Trophoblast cell (in vitro differentiated cells and primary cell): Measurements from ENCODE around the gene TMEM214.

ENCODE experiments used
- DNase-seq, 2 donors: peaks; one replicate each; pipeline ENCODE4 v3.0.0-alpha.2; 2016
- H2AFZ ChIP-seq: 2 replicates; pipeline ENCODE4 v1.6.1; 2013; ENCODE audit warnings: low read length, moderate library complexity, mild to moderate bottlenecking; ENCODE audit not compliant: insufficient read depth, poor library complexity
- H2AK5ac ChIP-seq: 2 replicates; pipeline ENCODE4 v1.6.1; 2013; ENCODE audit warnings: mild to moderate bottlenecking, low read length
- H2BK120ac ChIP-seq: 2 replicates; pipeline ENCODE4 v1.6.1; 2013; ENCODE audit warnings: low read length, mild to moderate bottlenecking, moderate library complexity; ENCODE audit not compliant: insufficient read depth, poor library complexity
- H2BK12ac ChIP-seq: 2 replicates; pipeline ENCODE4 v1.6.1; 2013; ENCODE audit warnings: mild to moderate bottlenecking, low read length, moderate library complexity
- H2BK5ac ChIP-seq: 2 replicates; pipeline ENCODE4 v1.6.1; 2013; ENCODE audit warnings: low read length, low read depth, moderate library complexity, mild to moderate bottlenecking; ENCODE audit not compliant: poor library complexity
- H3K14ac ChIP-seq: 2 replicates; pipeline ENCODE4 v1.6.1; 2013; ENCODE audit warnings: mild to moderate bottlenecking, low read length
- H3K18ac ChIP-seq: 2 replicates; pipeline ENCODE4 v1.6.1; 2013; ENCODE audit warnings: mild to moderate bottlenecking, low read length
- H3K23ac ChIP-seq: 2 replicates; pipeline ENCODE4 v1.6.1; 2013; ENCODE audit warnings: low read length
- H3K27ac ChIP-seq: 2 replicates; pipeline ENCODE4 v1.5.1; 2013; ENCODE audit warnings: low read depth, mild to moderate bottlenecking, inconsistent platforms, low read length, moderate library complexity
- H3K27me3 ChIP-seq: 2 replicates; pipeline ENCODE4 v1.6.1; 2013; ENCODE audit warnings: inconsistent platforms, mild to moderate bottlenecking, low read length, moderate library complexity; ENCODE audit not compliant: insufficient read depth
- H3K36me3 ChIP-seq, 2 experiments: 1 replicate in 1 of 2; 2 replicates in 1 of 2; pipeline ENCODE4 v1.6.1; 2013; ENCODE audit warnings: low read length in 2 of 2, mild to moderate bottlenecking in 2 of 2, moderate library complexity in 1 of 2; ENCODE audit not compliant: insufficient read depth in 2 of 2, control insufficient read depth in 1 of 2
- H3K4ac ChIP-seq: 2 replicates; pipeline ENCODE4 v1.6.1; 2013; ENCODE audit warnings: low read depth, mild to moderate bottlenecking, low read length, moderate library complexity
- H3K4me1 ChIP-seq, 2 experiments: 1 replicate in 1 of 2; 2 replicates in 1 of 2; pipeline ENCODE4 v1.6.1; 2013; ENCODE audit warnings: low read length in 2 of 2, mild to moderate bottlenecking in 2 of 2, moderate library complexity in 1 of 2; ENCODE audit not compliant: insufficient read depth in 2 of 2, control insufficient read depth in 1 of 2
- H3K4me2 ChIP-seq: 2 replicates; pipeline ENCODE4 v1.6.1; 2013; ENCODE audit warnings: inconsistent platforms, mild to moderate bottlenecking, low read length, moderate library complexity
- H3K4me3 ChIP-seq: 2 replicates; pipeline ENCODE4 v1.5.1; 2013; ENCODE audit warnings: mild to moderate bottlenecking, low read depth, low read length, inconsistent platforms
- H3K79me1 ChIP-seq: one replicate; pipeline ENCODE4 v1.6.1; 2013; ENCODE audit warnings: low read length
- H3K79me2 ChIP-seq: 2 replicates; pipeline ENCODE4 v1.6.1; 2013; ENCODE audit warnings: low read length, mild to moderate bottlenecking; ENCODE audit not compliant: control insufficient read depth, insufficient read depth, poor library complexity
- H3K9ac ChIP-seq: 2 replicates; pipeline ENCODE4 v1.6.1; 2013; ENCODE audit warnings: mild to moderate bottlenecking, low read length
- H3K9me3 ChIP-seq: 2 replicates; pipeline ENCODE4 v1.6.1; 2013; ENCODE audit warnings: low read depth, mild to moderate bottlenecking, control low read depth, inconsistent platforms, low read length; ENCODE audit not compliant: insufficient read depth
- H4K12ac ChIP-seq: 2 replicates; pipeline ENCODE4 v1.6.1; 2013; ENCODE audit warnings: low read depth, mild to moderate bottlenecking, low read length, moderate library complexity
- H4K8ac ChIP-seq: 2 replicates; pipeline ENCODE4 v1.6.1; 2013; ENCODE audit warnings: low read depth, mild to moderate bottlenecking, low read length, moderate library complexity
- H4K91ac ChIP-seq: one replicate; pipeline ENCODE4 v1.6.1; 2013; ENCODE audit warnings: low read depth, mild to moderate bottlenecking, low read length, moderate library complexity
- WGBS: extraction: QIAGEN DNeasy Blood & Tissue Kit; methylation state at CpG from one replicate; pipeline ENCODE4 v1.1.7; 2013; ENCODE audit warnings: missing lambda C conversion rate; ENCODE audit not compliant: insufficient read length, insufficient coverage; ENCODE audit errors: extremely low coverage; 5-methylcytosine and 5-hydroxymethylcytosine counted together

Gene TMEM214

GRCh38 chr2:27054721-27055120 is 22.0 kb downstream of the TMEM214 start:
- no peak overlapping the region for H2BK120ac ChIP-seq
- H3K9ac ChIP-seq = no peak overlapping the region
- H3K79me2 ChIP-seq = peaks cover 3% of the 10 kb centered on the region
- peaks cover 28 to 44% of the 10 kb centered on the region in 2 experiments for H3K36me3 ChIP-seq
- no peak overlapping the region for H4K91ac ChIP-seq
- H2BK12ac ChIP-seq = no peak overlapping the region
- no peak overlapping the region for H4K12ac ChIP-seq
- H3K18ac ChIP-seq = no peak overlapping the region
- peaks cover 16% of the 10 kb centered on the region for H3K79me1 ChIP-seq
- H3K9me3 ChIP-seq = no peaks in the 10 kb centered on the region
- no peak overlapping the region for H3K4ac ChIP-seq
- H4K8ac ChIP-seq = no peak overlapping the region
- no peak overlapping the region for H3K4me2 ChIP-seq
- no peak overlapping the region for H3K27ac ChIP-seq
- H2BK5ac ChIP-seq = no peak overlapping the region
- no CpG with 5 or more reads among the region's 11 CpGs for WGBS
- no peaks in the 10 kb centered on the region for H3K27me3 ChIP-seq
- H2AFZ ChIP-seq = no peak overlapping the region
- H3K14ac ChIP-seq = no peak overlapping the region
- no peak overlapping the region for H3K23ac ChIP-seq
- DNase-seq = peak in 1 of 2 donors; percentile 48
- no peak overlapping the region for H3K4me3 ChIP-seq
- peaks cover 5 to 12% of the 10 kb centered on the region in 2 experiments for H3K4me1 ChIP-seq
- no peak overlapping the region for H2AK5ac ChIP-seq

- peaks cover 29 to 50% of the 10 kb centered on the region in 2 experiments for H3K36me3 ChIP-seq
- no peak overlapping the region for H3K18ac ChIP-seq
- H2BK12ac ChIP-seq = no peak overlapping the region
- no peak for DNase-seq
- no peak overlapping the region for H4K91ac ChIP-seq
- no peak overlapping the region for H2BK120ac ChIP-seq
- no peak overlapping the region for H3K4me2 ChIP-seq
- peaks cover 4% of the 10 kb centered on the region for H3K79me1 ChIP-seq
- H3K79me2 ChIP-seq = no peaks in the 10 kb centered on the region
- H2AFZ ChIP-seq = no peak overlapping the region
- H3K9me3 ChIP-seq = no peaks in the 10 kb centered on the region
- no peak overlapping the region for H2AK5ac ChIP-seq
- H3K9ac ChIP-seq = no peak overlapping the region
- H3K14ac ChIP-seq = no peak overlapping the region
- no peaks in the 10 kb centered on the region for H3K27me3 ChIP-seq
- H3K4ac ChIP-seq = no peak overlapping the region
- H3K4me3 ChIP-seq = no peak overlapping the region
- H4K12ac ChIP-seq = no peak overlapping the region
- WGBS = no CpG with 5 or more reads among the region's 6 CpGs
- H4K8ac ChIP-seq = no peak overlapping the region
- no peak overlapping the region for H3K27ac ChIP-seq
- H3K4me1 ChIP-seq = peaks cover 5 to 9% of the 10 kb centered on the region in 2 experiments
- H3K23ac ChIP-seq = no peak overlapping the region
- H2BK5ac ChIP-seq = no peak overlapping the region
These were observed 24.4 kb downstream of the TMEM214 start for GRCh38 chr2:27057184-27057583.

DNA sequence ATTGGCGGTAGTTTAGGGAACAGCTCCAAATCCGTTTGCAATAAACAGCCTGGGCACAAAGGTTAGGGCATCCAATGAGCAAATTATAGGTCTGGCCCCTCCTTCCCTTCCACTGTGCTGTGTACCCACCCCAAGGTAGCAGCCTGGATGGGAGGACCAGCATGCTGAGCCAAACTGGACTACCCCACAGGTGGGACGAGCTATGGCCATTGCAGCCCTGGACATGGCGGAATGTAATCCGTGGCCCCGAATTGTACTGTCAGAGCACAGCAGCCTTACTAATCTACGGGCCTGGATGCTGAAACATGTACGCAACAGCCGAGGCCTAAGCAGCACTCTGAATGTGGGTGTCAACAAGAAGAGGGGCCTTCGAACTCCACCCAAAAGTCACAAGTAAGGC is 25.4 kb downstream of the TMEM214 start:
- Histone ChIP-seq H3K9me3 (no peaks in the 10 kb centered on the region), H2BK120ac (no peak overlapping the region), H3K79me1 (peaks cover 4% of the 10 kb centered on the region), H2AFZ (no peak overlapping the region), H3K14ac (no peak overlapping the region), H3K4me3 (no peak overlapping the region), H3K36me3 (peaks cover 27 to 50% of the 10 kb centered on the region in 2 experiments), H3K4ac (no peak overlapping the region), H3K23ac (no peak overlapping the region), H2AK5ac (no peak overlapping the region), H3K79me2 (no peaks in the 10 kb centered on the region), H4K91ac (no peak overlapping the region), H2BK12ac (no peak overlapping the region), H3K27me3 (no peaks in the 10 kb centered on the region), H4K12ac (no peak overlapping the region), H3K27ac (no peak overlapping the region), H3K4me2 (no peak overlapping the region), H2BK5ac (no peak overlapping the region), H3K9ac (no peak overlapping the region), H3K18ac (no peak overlapping the region), H3K4me1 (peaks cover 5 to 7% of the 10 kb centered on the region in 2 experiments), H4K8ac (no peak overlapping the region)
- WGBS = no CpG with 5 or more reads among the region's 10 CpGs
- no peak for DNase-seq

DNA sequence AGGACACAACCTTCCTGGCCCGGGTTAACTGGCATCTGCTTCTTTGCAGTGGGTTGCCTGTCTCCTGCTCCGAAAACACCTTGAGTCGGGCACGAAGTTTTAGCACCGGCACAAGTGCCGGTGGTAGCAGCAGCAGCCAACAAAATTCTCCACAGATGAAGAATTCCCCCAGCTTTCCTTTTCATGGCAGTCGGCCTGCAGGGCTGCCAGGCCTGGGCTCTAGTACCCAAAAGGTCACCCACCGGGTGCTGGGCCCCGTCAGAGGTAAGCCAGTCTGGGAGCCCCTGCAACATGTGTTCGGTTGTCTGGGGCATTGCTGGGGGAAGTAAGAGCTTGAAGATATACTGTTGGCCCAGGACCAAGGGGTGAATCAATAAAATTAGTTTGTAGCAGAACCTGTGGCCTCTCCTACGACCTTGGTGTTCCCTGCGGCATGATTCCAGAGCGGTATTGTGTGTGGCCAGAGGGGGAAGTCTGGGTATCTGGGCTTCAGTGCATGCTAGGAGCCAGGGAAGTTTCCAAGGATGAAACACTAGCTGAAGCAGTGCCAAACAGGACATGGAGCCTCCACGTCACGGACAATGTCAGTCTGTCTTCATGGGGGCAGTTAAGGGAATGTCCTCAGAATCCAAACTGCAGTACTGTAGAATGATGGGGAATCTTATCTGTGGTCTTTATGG is 26.5 kb downstream of the TMEM214 start:
- Histone ChIP-seq H2BK5ac (no peak overlapping the region), H2AK5ac (no peak overlapping the region), H4K8ac (no peak overlapping the region), H3K4me3 (no peak overlapping the region), H3K36me3 (peaks cover 21 to 40% of the 10 kb centered on the region in 2 experiments), H3K27ac (no peak overlapping the region), H3K9ac (no peak overlapping the region), H3K27me3 (no peaks in the 10 kb centered on the region), H3K4me1 (peaks cover 5 to 7% of the 10 kb centered on the region in 2 experiments), H3K23ac (no peak overlapping the region), H3K4me2 (no peak overlapping the region), H4K12ac (no peak overlapping the region), H2AFZ (no peak overlapping the region), H2BK120ac (no peak overlapping the region), H3K18ac (no peak overlapping the region), H3K79me1 (peaks cover 4% of the 10 kb centered on the region), H3K79me2 (no peaks in the 10 kb centered on the region), H3K14ac (no peak overlapping the region), H4K91ac (no peak overlapping the region), H3K9me3 (no peaks in the 10 kb centered on the region), H2BK12ac (no peak overlapping the region), H3K4ac (no peak overlapping the region)
- no CpG with 5 or more reads among the region's 15 CpGs for WGBS
- DNase-seq = no peak
